ENCODE data around the gene CA10. TPM values are rescaled to one million over a fixed set of nuclear protein-coding genes. Genes with fewer than 3 reads are reported as not detected.

The CA10 gene
- total RNA-seq, 1 donor from 2014 or later: not detected

- peaks cover 18% of the 10 kb centered on the region for H3K9me3 Mint-ChIP-seq (ENCODE audit: unreplicated experiment)
- H3K27ac Mint-ChIP-seq (ENCODE audit: unreplicated experiment): no peak overlapping the region
- TF ChIP-seq, protein P1, sequence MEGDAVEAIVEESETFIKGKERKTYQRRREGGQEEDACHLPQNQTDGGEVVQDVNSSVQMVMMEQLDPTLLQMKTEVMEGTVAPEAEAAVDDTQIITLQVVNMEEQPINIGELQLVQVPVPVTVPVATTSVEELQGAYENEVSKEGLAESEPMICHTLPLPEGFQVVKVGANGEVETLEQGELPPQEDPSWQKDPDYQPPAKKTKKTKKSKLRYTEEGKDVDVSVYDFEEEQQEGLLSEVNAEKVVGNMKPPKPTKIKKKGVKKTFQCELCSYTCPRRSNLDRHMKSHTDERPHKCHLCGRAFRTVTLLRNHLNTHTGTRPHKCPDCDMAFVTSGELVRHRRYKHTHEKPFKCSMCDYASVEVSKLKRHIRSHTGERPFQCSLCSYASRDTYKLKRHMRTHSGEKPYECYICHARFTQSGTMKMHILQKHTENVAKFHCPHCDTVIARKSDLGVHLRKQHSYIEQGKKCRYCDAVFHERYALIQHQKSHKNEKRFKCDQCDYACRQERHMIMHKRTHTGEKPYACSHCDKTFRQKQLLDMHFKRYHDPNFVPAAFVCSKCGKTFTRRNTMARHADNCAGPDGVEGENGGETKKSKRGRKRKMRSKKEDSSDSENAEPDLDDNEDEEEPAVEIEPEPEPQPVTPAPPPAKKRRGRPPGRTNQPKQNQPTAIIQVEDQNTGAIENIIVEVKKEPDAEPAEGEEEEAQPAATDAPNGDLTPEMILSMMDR (IDR thresholded peaks at IDR 0.05): peak; percentile 12
- H3K4me1 Mint-ChIP-seq (ENCODE audit: unreplicated experiment): no peaks in the 10 kb centered on the region
- H3K36me3 Mint-ChIP-seq (ENCODE audit: unreplicated experiment): no peaks in the 10 kb centered on the region
- no peaks in the 10 kb centered on the region for H3K27me3 Mint-ChIP-seq (ENCODE audit: unreplicated experiment)
- no peak overlapping the region for H3K4me3 Mint-ChIP-seq (ENCODE audit: unreplicated experiment)
- DNase-seq (ENCODE audit: extremely low spot score, unreplicated experiment): no peak
Measured at GRCh38 chr17:51640108-51640622, 518.3 kb downstream of the CA10 start.

GRCh38 chr17:51638971-51639370, 519.5 kb downstream of the CA10 start:
- H3K9me3 Mint-ChIP-seq (ENCODE audit: unreplicated experiment): peaks cover 15% of the 10 kb centered on the region
- no peaks in the 10 kb centered on the region for H3K27me3 Mint-ChIP-seq (ENCODE audit: unreplicated experiment)
- no peaks in the 10 kb centered on the region for H3K36me3 Mint-ChIP-seq (ENCODE audit: unreplicated experiment)
- TF ChIP-seq, protein P1 (IDR thresholded peaks at IDR 0.05): no peak
- no peaks in the 10 kb centered on the region for H3K4me1 Mint-ChIP-seq (ENCODE audit: unreplicated experiment)
- no peak for DNase-seq (ENCODE audit: extremely low spot score, unreplicated experiment)
- no peak overlapping the region for H3K4me3 Mint-ChIP-seq (ENCODE audit: unreplicated experiment)
- H3K27ac Mint-ChIP-seq (ENCODE audit: unreplicated experiment): no peak overlapping the region

DNA sequence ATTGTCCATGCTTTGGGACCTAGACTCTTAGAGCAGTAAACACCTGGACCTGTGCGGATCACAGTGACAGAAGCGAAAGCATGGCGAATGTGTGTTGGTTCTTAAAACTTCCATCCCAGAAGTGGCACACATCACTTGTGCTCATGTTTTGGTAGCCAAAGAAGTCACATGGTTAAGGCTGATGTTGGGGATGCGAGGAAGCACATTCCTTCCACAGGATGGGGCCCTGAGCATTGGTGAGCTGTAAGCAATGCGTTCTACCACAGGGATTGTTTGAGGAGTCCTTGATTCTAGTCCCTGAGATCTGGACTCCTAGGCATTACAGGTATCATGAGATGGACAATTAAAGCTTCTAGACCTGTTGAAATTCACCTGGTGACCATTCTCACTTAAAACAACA, 522.2 kb downstream of the CA10 start:
- H3K4me1 Mint-ChIP-seq (ENCODE audit: unreplicated experiment): no peaks in the 10 kb centered on the region
- H3K27ac Mint-ChIP-seq (ENCODE audit: unreplicated experiment): no peak overlapping the region
- DNase-seq (ENCODE audit: extremely low spot score, unreplicated experiment): no peak
- TF ChIP-seq, protein P1 (IDR thresholded peaks at IDR 0.05): no peak
- no peaks in the 10 kb centered on the region for H3K27me3 Mint-ChIP-seq (ENCODE audit: unreplicated experiment)
- no peaks in the 10 kb centered on the region for H3K36me3 Mint-ChIP-seq (ENCODE audit: unreplicated experiment)
- H3K9me3 Mint-ChIP-seq (ENCODE audit: unreplicated experiment): peaks cover 15% of the 10 kb centered on the region
- H3K4me3 Mint-ChIP-seq (ENCODE audit: unreplicated experiment): no peak overlapping the region

DNA sequence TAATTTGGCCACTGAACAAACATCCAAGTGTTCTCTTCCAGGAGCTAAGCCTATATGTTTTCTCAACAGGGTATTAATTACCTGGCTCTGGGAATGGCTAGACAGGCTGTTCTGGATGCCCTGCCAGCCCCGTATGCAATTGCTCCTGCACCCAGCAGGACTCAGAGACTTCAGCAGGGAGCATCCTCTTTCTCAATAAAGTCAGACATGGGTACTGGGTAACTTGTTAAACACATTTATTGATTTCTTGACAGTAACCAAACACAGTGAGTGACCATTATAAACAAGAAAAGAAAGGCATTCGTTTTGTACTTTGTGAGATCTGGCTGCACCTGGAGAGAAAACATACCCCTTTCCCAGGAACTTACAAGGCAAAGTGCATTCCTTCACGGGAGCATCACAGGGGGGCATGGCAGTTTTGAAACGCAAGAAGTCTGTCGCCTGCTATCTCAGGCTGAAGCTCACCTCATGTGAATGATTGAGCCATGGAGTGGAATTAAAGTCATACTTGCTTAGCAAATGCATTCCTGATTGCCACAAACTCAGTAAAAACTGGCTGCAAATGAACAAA, 528.3 kb downstream of the CA10 start:
- Mint-ChIP-seq H3K27ac (ENCODE audit: unreplicated experiment) (no peak overlapping the region), H3K27me3 (ENCODE audit: unreplicated experiment) (no peaks in the 10 kb centered on the region), H3K4me1 (ENCODE audit: unreplicated experiment) (no peaks in the 10 kb centered on the region), H3K4me3 (ENCODE audit: unreplicated experiment) (no peak overlapping the region), H3K36me3 (ENCODE audit: unreplicated experiment) (no peaks in the 10 kb centered on the region), H3K9me3 (ENCODE audit: unreplicated experiment) (peaks cover 3% of the 10 kb centered on the region)
- TF ChIP-seq, protein P1 (IDR thresholded peaks at IDR 0.05): no peak
- no peak for DNase-seq (ENCODE audit: extremely low spot score, unreplicated experiment)

GRCh38 chr17:51629232-51629631, 529.3 kb downstream of the CA10 start:
- no peaks in the 10 kb centered on the region for H3K27me3 Mint-ChIP-seq (ENCODE audit: unreplicated experiment)
- H3K9me3 Mint-ChIP-seq (ENCODE audit: unreplicated experiment): no peaks in the 10 kb centered on the region
- H3K4me1 Mint-ChIP-seq (ENCODE audit: unreplicated experiment): no peaks in the 10 kb centered on the region
- H3K36me3 Mint-ChIP-seq (ENCODE audit: unreplicated experiment): no peaks in the 10 kb centered on the region
- no peak for DNase-seq (ENCODE audit: extremely low spot score, unreplicated experiment)
- no peak overlapping the region for H3K27ac Mint-ChIP-seq (ENCODE audit: unreplicated experiment)
- TF ChIP-seq, protein P1 (IDR thresholded peaks at IDR 0.05): no peak
- H3K4me3 Mint-ChIP-seq (ENCODE audit: unreplicated experiment): no peak overlapping the region

Data from osteocyte (in vitro differentiated cells).